Caco-2 (cell line): ENCODE results near the gene TMEM170B. TPM values are rescaled to one million over a fixed set of nuclear protein-coding genes. Genes with fewer than 3 reads are reported as not detected.
A peak's percentile ranks its signal among the peaks of the same experiment; 100 is the strongest.

ENCODE experiments used
- BruUV-seq: library from RNA; stranded (reverse); fragments of 400-500 nt; replicated peaks from 2 replicates; lab custom pipeline; 2021; lab: Mats Ljungman, UMichigan
- CTCF ChIA-PET: fragments of 300-600 bp; sonication (Branson Sonifier 250); formaldehyde crosslinking; loops from one replicate; lab custom pipeline; 2022; ENCODE audit warnings: antibody characterized with exemption; lab: Charles Lee
- POLR2A ChIA-PET: fragments of 300-600 bp; sonication (Branson Sonifier 250); formaldehyde crosslinking; loops from one replicate; lab custom pipeline; 2022; ENCODE audit warnings: antibody characterized with exemption; lab: Charles Lee
- DNase-seq, 2 experiments: peaks; one replicate each; pipeline versions ENCODE4 v3.0.0 to v3.0.0-alpha.2; 2020 to 2022
- H3K27me3 ChIP-seq: replicated peaks from 2 replicates; pipeline ENCODE4 v1.6.0; 2011; ENCODE audit warnings: low read length; ENCODE audit not compliant: control insufficient read depth, insufficient read depth
- H3K36me3 ChIP-seq: 2 replicates; pipeline ENCODE4 v1.5.1; 2011; ENCODE audit warnings: low read length; ENCODE audit not compliant: control insufficient read depth, insufficient read depth
- H3K4me1 ChIP-seq: fragments of 250-450 bp; sonication (Bioruptor Pico); 2 replicates; pipeline ENCODE4 v1.5.1; 2020; ENCODE audit warnings: mild to moderate bottlenecking
- H3K4me3 ChIP-seq: 2 replicates; pipeline ENCODE4 v1.5.1; 2011; ENCODE audit warnings: low read depth, mild to moderate bottlenecking, control low read depth, low read length
- H3K9me3 ChIP-seq: fragments of 250-450 bp; sonication (Bioruptor Pico); 2 replicates; pipeline ENCODE4 v1.5.1; 2020; ENCODE audit warnings: mild to moderate bottlenecking, moderate library complexity
- H3K27ac Mint-ChIP-seq: one replicate; pipeline ENCODE4 v1.8.0; 2022; ENCODE audit warnings: mixed read lengths; ENCODE audit not compliant: unreplicated experiment
- H3K27me3 Mint-ChIP-seq: one replicate; pipeline ENCODE4 v1.8.0; 2022; ENCODE audit warnings: mixed read lengths; ENCODE audit not compliant: insufficient read depth, unreplicated experiment
- H3K36me3 Mint-ChIP-seq: one replicate; pipeline ENCODE4 v1.8.0; 2022; ENCODE audit warnings: mild to moderate bottlenecking, mixed read lengths; ENCODE audit not compliant: insufficient read depth, unreplicated experiment
- H3K4me1 Mint-ChIP-seq: one replicate; pipeline ENCODE4 v1.8.0; 2022; ENCODE audit warnings: low read depth, mixed read lengths; ENCODE audit not compliant: unreplicated experiment
- H3K4me3 Mint-ChIP-seq: one replicate; pipeline ENCODE4 v1.8.0; 2022; ENCODE audit warnings: mild to moderate bottlenecking, moderate library complexity, mixed read lengths; ENCODE audit not compliant: unreplicated experiment
- H3K9me3 Mint-ChIP-seq: one replicate; pipeline ENCODE4 v1.8.0; 2022; ENCODE audit warnings: mixed read lengths; ENCODE audit not compliant: unreplicated experiment
- CTCF ChIP-seq, 2 experiments: fragments of 200-600 bp in 1 of 2; IDR thresholded peaks; 1 replicate in 1 of 2; 2 replicates in 1 of 2; pipeline versions ENCODE4 v1.5.1 to v1.8.0; 2011 to 2022; ENCODE audit warnings: antibody characterized with exemption in 1 of 2, control low read depth in 1 of 2, inconsistent platforms in 1 of 2, low read depth in 1 of 2, low read length in 1 of 2, mild to moderate bottlenecking in 1 of 2, moderate library complexity in 1 of 2; ENCODE audit not compliant: insufficient read depth in 1 of 2, severe bottlenecking in 1 of 2, unreplicated experiment in 1 of 2
- intact Hi-C: fragments of 100-400 bp; cut with micrococcal nuclease; formaldehyde crosslinking; loops from one replicate; pipeline ENCODE4 v1.10.0; 2022; ENCODE audit not compliant: unreplicated experiment
- total RNA-seq: library from RNA; stranded (reverse); gene quantifications from 2 replicates; pipeline ENCODE4 v1.2.3, GENCODE V29; 2022

TMEM170B gene
- total RNA-seq, 1 experiment from 2014 or later = 4.0 TPM

DNA sequence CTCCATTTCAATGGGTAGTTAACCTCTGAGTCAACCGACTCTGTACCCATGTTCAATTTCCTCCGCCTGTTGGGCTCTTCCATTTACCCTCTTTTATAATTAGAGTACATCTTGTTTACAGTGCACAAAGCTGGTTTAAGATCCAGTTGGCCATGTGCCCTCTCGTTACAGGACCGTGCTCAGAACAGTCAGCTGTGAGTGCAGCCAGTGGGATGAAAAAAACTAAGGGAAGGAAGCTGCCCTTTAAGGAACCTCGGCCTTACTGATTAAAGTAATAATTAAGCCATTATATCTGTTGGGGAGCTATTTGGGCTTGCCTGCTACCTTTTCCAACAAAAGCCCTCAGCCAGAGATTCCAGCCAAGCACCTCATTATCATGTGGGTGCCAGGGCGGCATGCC is 68.8 kb downstream of the TMEM170B start:
- H3K36me3 Mint-ChIP-seq = peaks cover under 1% of the 10 kb centered on the region
- Histone ChIP-seq H3K4me1 (peaks cover 65% of the 10 kb centered on the region), H3K27me3 (no peaks in the 10 kb centered on the region), H3K4me3 (no peak overlapping the region), H3K36me3 (no peaks in the 10 kb centered on the region), H3K9me3 (no peaks in the 10 kb centered on the region)
- no TSS peak for BruUV-seq
- H3K9me3 Mint-ChIP-seq = peaks cover 23% of the 10 kb centered on the region
- no peak for TF ChIP-seq CTCF (IDR thresholded peaks at IDR 0.05; ENCODE audit: insufficient read depth in 1 of 2, low read depth in 1 of 2, low read length in 1 of 2, severe bottlenecking in 1 of 2, unreplicated experiment in 1 of 2)
- intact Hi-C loops = no loop called here
- H3K27ac Mint-ChIP-seq = no peak overlapping the region
- ChIA-PET CTCF (no interaction called here), POLR2A (no interaction called here)
- H3K4me3 Mint-ChIP-seq = no peak overlapping the region
- peaks cover 47% of the 10 kb centered on the region for H3K4me1 Mint-ChIP-seq
- H3K27me3 Mint-ChIP-seq = no peaks in the 10 kb centered on the region
- no peak for DNase-seq

- Mint-ChIP-seq H3K9me3 (peaks cover 18% of the 10 kb centered on the region), H3K27ac (no peak overlapping the region), H3K4me1 (peaks cover 42% of the 10 kb centered on the region), H3K4me3 (no peak overlapping the region), H3K36me3 (no peaks in the 10 kb centered on the region), H3K27me3 (no peaks in the 10 kb centered on the region)
- H3K9me3 ChIP-seq = no peaks in the 10 kb centered on the region
- no peaks in the 10 kb centered on the region for H3K27me3 ChIP-seq
- TF ChIP-seq CTCF (IDR thresholded peaks at IDR 0.05; ENCODE audit: insufficient read depth in 1 of 2, low read depth in 1 of 2, low read length in 1 of 2, severe bottlenecking in 1 of 2, unreplicated experiment in 1 of 2) = no peak
- no TSS peak for BruUV-seq
- peaks cover 56% of the 10 kb centered on the region for H3K4me1 ChIP-seq
- H3K4me3 ChIP-seq = no peak overlapping the region
- CTCF ChIA-PET = no interaction called here
- POLR2A ChIA-PET = no interaction called here
- intact Hi-C loops = no loop called here
- no peaks in the 10 kb centered on the region for H3K36me3 ChIP-seq
- no peak for DNase-seq
These were observed 69.8 kb downstream of the TMEM170B start for GRCh38 chr6:11607383-11607782.

DNA sequence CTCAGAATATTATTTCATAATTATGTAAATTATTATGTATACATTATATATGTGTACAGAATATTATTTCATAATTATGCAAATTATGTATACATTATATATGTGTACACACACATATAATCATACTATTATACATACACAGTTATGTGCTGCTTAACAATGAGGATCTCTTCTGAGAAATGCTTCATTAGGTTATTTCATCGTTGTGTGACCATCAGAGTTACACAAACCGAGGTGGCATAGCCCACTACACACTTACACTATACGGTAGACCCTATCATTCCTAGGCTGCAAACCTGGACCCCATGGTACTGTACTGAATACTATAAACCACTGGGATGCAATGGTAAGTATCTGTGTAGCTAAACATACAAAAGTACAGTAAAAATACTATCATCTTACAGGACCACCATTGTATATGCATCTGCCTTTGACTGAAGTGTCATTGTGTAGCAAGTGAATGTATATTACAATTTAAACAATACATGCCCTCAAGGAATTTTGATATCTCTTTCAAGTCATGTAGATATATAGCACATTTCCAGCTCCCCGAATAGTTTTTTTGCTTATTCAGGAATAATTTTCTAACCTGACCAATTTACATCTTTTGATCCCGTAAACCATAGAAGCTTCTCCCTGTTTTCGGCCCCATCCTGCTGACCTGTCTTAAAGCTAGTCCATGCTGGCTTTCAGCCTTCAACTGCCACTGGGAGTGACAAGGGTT is 71.2 kb downstream of the TMEM170B start:
- Histone ChIP-seq H3K4me3 (no peak overlapping the region), H3K36me3 (no peaks in the 10 kb centered on the region), H3K9me3 (no peaks in the 10 kb centered on the region), H3K27me3 (no peaks in the 10 kb centered on the region), H3K4me1 (peaks cover 57% of the 10 kb centered on the region)
- intact Hi-C loops = loop anchor here (1.0 kb wide), 2 partner anchors 10 to 22 kb away; no protein-coding TSS in a partner anchor
- no peak for DNase-seq
- Mint-ChIP-seq H3K27me3 (no peaks in the 10 kb centered on the region), H3K36me3 (no peaks in the 10 kb centered on the region), H3K9me3 (peaks cover 13% of the 10 kb centered on the region), H3K4me1 (peaks cover 42% of the 10 kb centered on the region), H3K4me3 (peak overlapping the region; percentile 47), H3K27ac (peak overlapping the region; percentile 87)
- ChIA-PET CTCF (no interaction called here), POLR2A (interaction anchor here (0.6 kb wide), 1 partner anchor 839 kb away, joined by 4 read pairs; no protein-coding TSS in a partner anchor)
- TSS peak; percentile 95 for BruUV-seq
- TF ChIP-seq CTCF (IDR thresholded peaks at IDR 0.05; ENCODE audit: insufficient read depth in 1 of 2, low read depth in 1 of 2, low read length in 1 of 2, severe bottlenecking in 1 of 2, unreplicated experiment in 1 of 2) = no peak
